Fibroblast of villous mesenchyme (primary cell): ENCODE results near the gene LYPD4. TPM values are rescaled to one million over a fixed set of nuclear protein-coding genes. Genes with fewer than 3 reads are reported as not detected.

ENCODE experiments used
- DNase-seq: peaks from one replicate; pipeline ENCODE4 v3.0.0-alpha.2; 2010; ENCODE audit warnings: low read depth
- H3K4me3 ChIP-seq: 2 replicates; pipeline ENCODE4 v1.5.1; 2011; ENCODE audit warnings: low read depth, mild to moderate bottlenecking, low read length
- total RNA-seq: library from RNA; depleted of rRNA; stranded (reverse); fragments of >200 nt; gene quantifications from 2 replicates; pipeline ENCODE4 v1.2.3, GENCODE V29; 2012
- TF ChIP-seq, protein P1 (sequence below): IDR thresholded peaks from 2 replicates; pipeline ENCODE4 v1.5.1; 2012; ENCODE audit warnings: low read depth, mild to moderate bottlenecking, low read length; ENCODE audit not compliant: insufficient read depth

Gene LYPD4
- total RNA-seq, 1 donor, result not detected

DNA sequence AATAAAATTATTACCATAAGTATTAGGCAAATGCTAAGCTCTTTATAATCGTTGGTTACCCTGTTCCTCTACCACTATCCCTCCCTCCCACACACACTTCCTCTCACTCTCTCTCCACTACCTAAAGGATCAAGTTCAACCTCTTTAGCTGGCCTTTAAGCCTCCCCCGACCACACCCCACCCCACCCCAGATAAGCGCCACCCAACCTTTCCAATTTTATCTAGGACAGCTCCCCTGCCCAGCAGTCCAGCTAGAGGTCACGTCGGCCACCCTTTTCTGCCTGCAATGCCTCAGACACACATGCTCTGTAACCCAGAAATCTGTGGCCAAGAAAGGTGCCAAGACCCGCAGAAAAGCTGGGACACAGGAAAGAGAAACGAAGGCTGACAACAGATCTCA is 1.1 kb downstream of the LYPD4 start:
- H3K4me3 ChIP-seq, result no peak overlapping the region
- TF ChIP-seq, protein P1, sequence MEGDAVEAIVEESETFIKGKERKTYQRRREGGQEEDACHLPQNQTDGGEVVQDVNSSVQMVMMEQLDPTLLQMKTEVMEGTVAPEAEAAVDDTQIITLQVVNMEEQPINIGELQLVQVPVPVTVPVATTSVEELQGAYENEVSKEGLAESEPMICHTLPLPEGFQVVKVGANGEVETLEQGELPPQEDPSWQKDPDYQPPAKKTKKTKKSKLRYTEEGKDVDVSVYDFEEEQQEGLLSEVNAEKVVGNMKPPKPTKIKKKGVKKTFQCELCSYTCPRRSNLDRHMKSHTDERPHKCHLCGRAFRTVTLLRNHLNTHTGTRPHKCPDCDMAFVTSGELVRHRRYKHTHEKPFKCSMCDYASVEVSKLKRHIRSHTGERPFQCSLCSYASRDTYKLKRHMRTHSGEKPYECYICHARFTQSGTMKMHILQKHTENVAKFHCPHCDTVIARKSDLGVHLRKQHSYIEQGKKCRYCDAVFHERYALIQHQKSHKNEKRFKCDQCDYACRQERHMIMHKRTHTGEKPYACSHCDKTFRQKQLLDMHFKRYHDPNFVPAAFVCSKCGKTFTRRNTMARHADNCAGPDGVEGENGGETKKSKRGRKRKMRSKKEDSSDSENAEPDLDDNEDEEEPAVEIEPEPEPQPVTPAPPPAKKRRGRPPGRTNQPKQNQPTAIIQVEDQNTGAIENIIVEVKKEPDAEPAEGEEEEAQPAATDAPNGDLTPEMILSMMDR, result no peak
- DNase-seq, result no peak

DNA sequence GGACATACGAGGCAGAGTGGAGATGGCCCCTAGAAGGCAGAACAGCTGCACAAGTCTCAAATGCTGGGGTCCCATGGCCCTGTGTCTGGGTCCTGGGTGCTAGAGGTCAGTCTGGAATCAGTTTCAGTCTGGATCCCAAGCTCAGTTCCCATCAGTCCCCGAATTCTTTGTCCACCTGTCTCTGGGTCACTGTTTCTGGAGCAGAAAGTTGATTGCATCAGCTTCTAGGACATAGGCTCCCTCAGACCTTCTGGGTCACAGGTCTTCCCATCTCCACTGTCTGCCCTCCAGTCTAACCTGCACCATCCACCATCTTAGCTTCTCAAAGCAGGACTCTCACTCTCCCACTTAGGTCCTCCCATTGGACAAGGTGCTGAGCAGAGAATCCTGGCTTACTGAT is 5.3 kb downstream of the LYPD4 start:
- no peak for DNase-seq
- TF ChIP-seq, protein P1, result no peak

DNA sequence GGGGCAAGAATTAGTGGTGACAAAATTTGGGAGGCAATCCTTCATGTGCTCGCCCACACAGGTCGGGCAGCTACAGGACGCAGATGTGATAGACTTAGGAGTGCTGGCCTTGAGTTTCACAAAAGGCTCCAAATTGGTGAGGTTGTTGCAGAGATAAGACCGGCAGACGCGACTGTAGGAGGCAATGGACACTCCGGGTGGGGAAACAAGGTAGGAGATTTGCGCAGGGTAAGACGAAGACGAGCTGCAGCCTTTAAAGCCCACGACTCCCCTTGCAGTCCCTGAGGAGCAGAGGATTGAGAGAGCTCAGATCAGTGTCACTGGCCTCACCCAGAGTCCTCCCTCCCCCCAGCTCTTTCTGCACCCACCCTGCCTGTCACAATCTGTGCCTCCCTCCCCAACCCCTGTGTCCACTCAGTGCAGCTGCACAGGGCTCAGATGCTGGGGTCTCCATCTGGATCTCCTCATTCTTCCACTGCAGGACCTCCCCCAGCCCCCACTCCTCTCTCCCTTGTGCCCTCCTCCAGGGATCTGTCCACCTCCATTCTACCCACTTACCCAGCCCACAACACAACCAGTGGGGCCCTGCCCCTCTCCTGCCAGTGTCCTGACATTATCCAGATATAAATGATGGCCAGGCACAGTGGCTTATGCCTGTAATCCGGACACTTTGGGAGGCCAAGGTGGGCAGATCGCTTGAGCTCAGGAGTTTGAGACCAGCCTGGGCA is 6.3 kb downstream of the LYPD4 start:
- TF ChIP-seq, protein P1, result no peak

More for the DNA sequence above, 5.3 kb downstream of the LYPD4 start:
- no peak overlapping the region for H3K4me3 ChIP-seq

DNA sequence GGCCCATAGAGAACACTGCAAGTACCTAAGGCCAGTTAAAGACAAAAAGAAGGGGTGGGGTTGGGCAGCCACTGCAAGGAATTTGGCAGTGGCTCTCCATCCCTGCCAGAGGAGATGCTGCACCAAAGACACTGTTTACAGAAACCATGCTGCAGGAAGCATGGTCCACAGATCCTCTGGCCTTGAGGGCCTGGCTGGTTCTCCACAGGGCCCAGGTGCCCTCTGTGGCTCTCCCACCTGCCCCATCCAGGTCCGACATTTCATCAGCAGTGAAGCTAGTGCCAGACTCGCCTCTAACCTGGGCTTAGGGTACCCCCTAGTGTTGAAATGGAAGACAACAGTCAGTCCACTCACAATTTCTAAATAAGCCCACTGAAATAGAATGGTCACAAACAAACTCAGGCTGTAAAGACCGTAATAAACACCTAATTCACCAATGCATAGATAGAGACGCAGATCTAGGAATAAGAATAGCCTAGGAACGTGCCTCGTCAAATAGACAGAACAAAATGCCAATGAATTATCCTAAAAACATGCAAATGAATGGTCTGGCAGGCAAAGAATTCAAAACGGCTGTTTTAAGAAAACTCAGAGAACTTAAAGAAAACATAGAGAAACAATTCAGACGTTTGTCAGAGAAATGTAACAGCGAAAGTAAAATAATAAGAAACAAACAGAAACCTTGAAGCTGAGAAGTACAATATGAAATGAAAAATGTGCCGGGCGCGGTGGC is 23.3 kb downstream of the LYPD4 start:
- peak; percentile 30 for DNase-seq
- no peak overlapping the region for H3K4me3 ChIP-seq
- TF ChIP-seq, protein P1, result peak; percentile 65

More for the DNA sequence above, 6.3 kb downstream of the LYPD4 start:
- no peak for DNase-seq
- H3K4me3 ChIP-seq, result no peak overlapping the region

DNA sequence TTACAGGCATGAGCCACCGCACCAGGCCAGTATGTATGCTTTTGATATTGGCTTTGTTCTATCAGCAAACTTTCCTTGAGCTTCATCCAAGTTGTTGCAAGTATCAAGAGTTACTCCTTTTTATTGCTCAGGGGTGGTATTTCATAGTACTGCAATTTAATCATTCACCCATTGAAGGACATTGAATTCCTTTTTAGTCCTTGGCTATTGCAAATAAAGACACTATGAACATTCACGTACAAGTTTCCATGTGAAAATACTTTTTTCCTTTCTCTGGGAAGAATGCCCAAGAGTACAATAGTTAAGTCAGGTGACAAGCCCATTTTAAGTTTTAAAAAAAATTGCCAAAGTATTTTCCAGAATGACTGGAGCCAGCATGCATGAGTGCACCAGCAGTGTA is 27.7 kb downstream of the LYPD4 start:
- no peak overlapping the region for H3K4me3 ChIP-seq
- DNase-seq, result no peak
- TF ChIP-seq, protein P1, result no peak

DNA sequence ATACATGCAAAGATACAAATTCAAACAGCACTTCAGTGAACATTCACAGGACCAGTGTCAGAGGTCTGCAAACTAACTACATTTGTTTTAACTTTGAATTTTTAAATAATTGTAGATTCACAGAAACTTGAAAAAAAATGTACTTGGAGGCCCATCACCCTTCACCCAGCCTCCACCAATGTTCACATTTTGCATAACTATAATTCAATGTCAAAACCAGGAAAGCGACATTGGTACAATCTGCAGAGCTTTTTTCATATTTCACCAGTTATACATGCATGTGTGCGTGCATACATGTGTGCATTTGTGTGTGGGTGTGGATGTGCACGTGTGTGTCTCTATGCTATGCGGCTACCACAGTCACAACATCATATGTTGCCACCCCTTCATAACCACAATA is 29.2 kb downstream of the LYPD4 start:
- no peak overlapping the region for H3K4me3 ChIP-seq
- TF ChIP-seq, protein P1, result no peak
- DNase-seq, result no peak
